Uterus (tissue), 4 donors: ENCODE data around the gene SLC22A4. TPM values are rescaled to one million over a fixed set of nuclear protein-coding genes. Genes with fewer than 3 reads are reported as not detected.

Experiments
- DNase-seq, 2 donors: peaks; one replicate each; pipeline ENCODE4 v3.0.0-alpha.2; 2019 to 2020
- H3K27ac ChIP-seq, 2 donors: fragments of 200-600 bp; sonication (generic); 1 replicate in 1 of 2; 2 replicates in 1 of 2; pipeline ENCODE4 v1.5.1; 2016 to 2018
- H3K27me3 ChIP-seq, 2 donors: fragments of 200-600 bp; sonication (generic); one replicate each; pipeline ENCODE4 v1.5.1; 2018 to 2019; ENCODE audit warnings: control low read depth in 1 of 2
- H3K36me3 ChIP-seq, 2 donors: fragments of 200-600 bp; sonication (generic); one replicate each; pipeline ENCODE4 v1.5.1; 2019; ENCODE audit warnings: control low read depth in 1 of 2
- H3K4me1 ChIP-seq, 2 donors: fragments of 200-600 bp; sonication (generic); one replicate each; pipeline ENCODE4 v1.5.1; 2018 to 2019; ENCODE audit warnings: control low read depth in 1 of 2
- H3K4me3 ChIP-seq, 2 donors: fragments of 200-600 bp; sonication (generic); 1 replicate in 1 of 2; 2 replicates in 1 of 2; pipeline ENCODE4 v1.5.1; 2018 to 2019; ENCODE audit warnings: mild to moderate bottlenecking in 1 of 2
- H3K9me3 ChIP-seq, 2 donors: fragments of 200-600 bp; sonication (generic); one replicate each; pipeline ENCODE4 v1.5.1; 2019; ENCODE audit warnings: control low read depth in 1 of 2
- POLR2A ChIP-seq, 2 donors: fragments of 450-650 bp; IDR thresholded peaks; one replicate each; pipeline ENCODE4 v1.6.1; 2016; ENCODE audit warnings: antibody characterized with exemption in 2 of 2, mild to moderate bottlenecking in 1 of 2, moderate library complexity in 1 of 2
- intact Hi-C: fragments of 100-400 bp; cut with DNase I; formaldehyde crosslinking; loops from one replicate; pipeline ENCODE4 v1.15.1; 2023; ENCODE audit warnings: low total_unique reads
- microRNA-seq: library from miRNA; unstranded; fragments of <30 nt; microRNA quantifications from one replicate; pipeline ENCODE4, GENCODE V29; 2016; ENCODE audit warnings: borderline microRNAs expressed, borderline replicate concordance
- small RNA-seq: library from RNA; depleted of rRNA; stranded (forward); fragments of <200 nt; gene quantifications from one replicate; pipeline ENCODE3, GENCODE V24; 2016
- total RNA-seq, 4 donors: library from RNA; depleted of rRNA in 3 of 4; stranded (reverse); fragments of >200 nt in 3 of 4; gene quantifications; one replicate each; pipeline versions ENCODE4 v1.1.0 to v1.2.4, GENCODE V29; 2014 to 2023
- TF ChIP-seq, protein P1 (sequence below), 4 experiments: fragments of 200-600 bp in 2 of 4; fragments of 450-650 bp in 2 of 4; sonication (generic) in 2 of 4; IDR thresholded peaks; one replicate each; pipeline ENCODE4 v1.5.1; 2016 to 2019; ENCODE audit warnings: antibody characterized with exemption in 4 of 4, mild to moderate bottlenecking in 2 of 4, moderate library complexity in 1 of 4
- donor health status: DM: yes; HTN: yes; CAD: no.

Gene SLC22A4
- total RNA-seq, 4 donors from 2014 or later = 0.26 to 4.5 (median 2.3) TPM

DNA sequence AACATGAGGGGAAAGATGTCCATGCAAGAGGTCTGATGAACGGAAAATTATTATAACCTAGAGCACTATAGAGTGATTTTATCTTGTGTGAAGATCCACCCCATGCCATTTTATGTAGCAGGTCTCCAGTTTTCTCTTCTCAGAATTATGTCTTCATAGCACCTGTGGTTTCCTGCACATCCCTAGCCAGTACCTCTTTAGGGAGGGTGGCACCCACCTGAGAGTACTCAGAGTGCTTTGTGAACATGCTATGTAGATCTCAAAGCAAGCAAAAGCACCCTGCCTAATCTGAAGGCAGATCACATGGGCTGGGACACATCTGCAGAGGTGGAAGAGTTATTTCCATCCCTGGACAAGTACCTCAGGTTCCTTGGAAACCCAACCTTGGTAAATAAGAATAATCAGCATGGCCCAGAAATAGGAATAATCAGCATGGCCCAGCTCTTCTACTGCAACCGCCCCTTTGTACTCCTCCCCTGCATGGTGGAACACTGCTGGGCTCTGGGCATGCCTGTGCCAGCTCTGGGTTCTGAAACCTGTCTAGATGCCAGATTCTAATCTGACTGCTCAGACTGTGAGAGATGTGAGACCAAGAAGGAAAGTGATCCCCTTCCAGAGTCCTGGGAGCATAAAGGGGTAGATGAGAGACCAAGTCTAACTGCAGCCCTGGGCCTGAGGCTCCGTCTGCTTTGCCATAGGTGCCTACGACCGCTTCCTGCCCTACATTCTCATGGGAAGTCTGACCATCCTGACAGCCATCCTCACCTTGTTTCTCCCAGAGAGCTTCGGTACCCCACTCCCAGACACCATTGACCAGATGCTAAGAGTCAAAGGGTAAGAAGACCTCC is 99.0 kb downstream of the SLC22A4 start:
- DNase-seq = no peak
- peaks cover 0 to 10% of the 10 kb centered on the region in 2 donors for H3K4me1 ChIP-seq
- intact Hi-C loops = no loop called here
- no peak overlapping the region for H3K27ac ChIP-seq
- H3K9me3 ChIP-seq = no peaks in the 10 kb centered on the region
- TF ChIP-seq, protein P1, sequence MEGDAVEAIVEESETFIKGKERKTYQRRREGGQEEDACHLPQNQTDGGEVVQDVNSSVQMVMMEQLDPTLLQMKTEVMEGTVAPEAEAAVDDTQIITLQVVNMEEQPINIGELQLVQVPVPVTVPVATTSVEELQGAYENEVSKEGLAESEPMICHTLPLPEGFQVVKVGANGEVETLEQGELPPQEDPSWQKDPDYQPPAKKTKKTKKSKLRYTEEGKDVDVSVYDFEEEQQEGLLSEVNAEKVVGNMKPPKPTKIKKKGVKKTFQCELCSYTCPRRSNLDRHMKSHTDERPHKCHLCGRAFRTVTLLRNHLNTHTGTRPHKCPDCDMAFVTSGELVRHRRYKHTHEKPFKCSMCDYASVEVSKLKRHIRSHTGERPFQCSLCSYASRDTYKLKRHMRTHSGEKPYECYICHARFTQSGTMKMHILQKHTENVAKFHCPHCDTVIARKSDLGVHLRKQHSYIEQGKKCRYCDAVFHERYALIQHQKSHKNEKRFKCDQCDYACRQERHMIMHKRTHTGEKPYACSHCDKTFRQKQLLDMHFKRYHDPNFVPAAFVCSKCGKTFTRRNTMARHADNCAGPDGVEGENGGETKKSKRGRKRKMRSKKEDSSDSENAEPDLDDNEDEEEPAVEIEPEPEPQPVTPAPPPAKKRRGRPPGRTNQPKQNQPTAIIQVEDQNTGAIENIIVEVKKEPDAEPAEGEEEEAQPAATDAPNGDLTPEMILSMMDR (IDR thresholded peaks at IDR 0.05) = no peak
- TF ChIP-seq POLR2A (IDR thresholded peaks at IDR 0.05) = no peak
- H3K27me3 ChIP-seq = no peaks in the 10 kb centered on the region
- no peaks in the 10 kb centered on the region for H3K36me3 ChIP-seq
- H3K4me3 ChIP-seq = no peak overlapping the region

Small RNA genes lying within 50 kb of the gene (microRNA-seq; reads per million reads assigned to microRNA genes)
- not detected for gene MIR3936

Small RNA genes lying within 50 kb of the gene (small RNA-seq; reads per million reads assigned to genes)
- gene MIR3936 = not detected

Other genes with a start within 250 kb of the SLC22A4 start
- not detected for gene IL3, start 233.7 kb upstream of the SLC22A4 start, total RNA-seq
- not detected for gene CSF2, start 220.6 kb upstream of the SLC22A4 start, total RNA-seq
- 100 to 1,000 TPM in 1 of 4 donors, 10 to 100 TPM in 3; 19.4 to 112 (median 85.2) TPM for gene P4HA2, start 66.5 kb upstream of the SLC22A4 start, total RNA-seq
- gene PDLIM4, start 36.7 kb upstream of the SLC22A4 start, total RNA-seq = 100 to 1,000 TPM in 1 of 4 donors, 10 to 100 TPM in 3; 14.1 to 148 (median 45.3) TPM
- 10 to 100 TPM in 2 of 4 donors, 1 to 10 TPM in 2; 2.0 to 18.9 (median 10.0) TPM for gene SLC22A5, start 75.3 kb downstream of the SLC22A4 start, total RNA-seq
- 100 to 1,000 TPM in 1 of 4 donors, 10 to 100 TPM in 2, 1 to 10 TPM in 1; 3.8 to 110 (median 25.7) TPM for gene IRF1, start 196.4 kb downstream of the SLC22A4 start, total RNA-seq
- gene IL5, start 249.1 kb downstream of the SLC22A4 start, total RNA-seq = not detected